GM18508 (cell line): ENCODE measurements around the gene AHR.
A peak's percentile ranks its signal among the peaks of the same experiment; 100 is the strongest.

Source experiments
- ATAC-seq: cut with Tn5 transposase; IDR thresholded peaks from one replicate; pipeline ENCODE4 v1.9.1; 2021; ENCODE audit warnings: moderate number of reproducible peaks; ENCODE audit not compliant: insufficient read depth, unreplicated experiment

Gene AHR

DNA sequence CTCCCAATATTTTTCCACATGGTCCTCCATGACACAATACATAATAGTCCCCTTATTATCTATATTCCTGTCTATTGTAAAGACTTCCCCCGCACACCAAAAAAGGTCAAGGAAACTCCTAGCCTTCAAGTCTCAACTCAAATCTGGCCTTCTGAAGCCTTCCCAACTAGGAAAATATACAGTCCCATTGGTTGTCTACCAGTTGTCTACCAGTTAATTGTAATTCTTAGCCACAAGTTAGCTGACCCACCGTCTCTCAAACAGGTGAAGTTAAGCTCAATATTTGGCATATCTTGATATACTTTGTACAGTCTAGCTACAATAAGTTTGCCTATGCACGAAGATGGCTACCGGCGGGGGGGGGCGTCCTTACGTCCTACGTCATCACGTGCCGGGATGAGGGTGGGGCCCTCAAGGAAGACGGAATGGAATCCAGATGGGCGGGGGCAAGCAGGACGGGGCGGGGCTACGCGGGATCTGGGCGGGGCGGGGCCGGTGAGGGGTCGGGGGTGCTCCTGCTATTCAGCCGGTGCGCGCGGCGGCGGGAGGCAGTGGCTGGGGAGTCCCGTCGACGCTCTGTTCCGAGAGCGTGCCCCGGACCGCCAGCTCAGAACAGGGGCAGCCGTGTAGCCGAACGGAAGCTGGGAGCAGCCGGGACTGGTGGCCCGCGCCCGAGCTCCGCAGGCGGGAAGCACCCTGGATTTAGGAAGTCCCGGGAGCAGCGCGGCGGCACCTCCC, at the start of gene AHR:
Gene AHR (plus strand): TSS at position 551 of the 738 bp plus-strand sequence. CDS start 613 bp downstream, outside the sequence.
- ATAC-seq, result peak; percentile 21

DNA sequence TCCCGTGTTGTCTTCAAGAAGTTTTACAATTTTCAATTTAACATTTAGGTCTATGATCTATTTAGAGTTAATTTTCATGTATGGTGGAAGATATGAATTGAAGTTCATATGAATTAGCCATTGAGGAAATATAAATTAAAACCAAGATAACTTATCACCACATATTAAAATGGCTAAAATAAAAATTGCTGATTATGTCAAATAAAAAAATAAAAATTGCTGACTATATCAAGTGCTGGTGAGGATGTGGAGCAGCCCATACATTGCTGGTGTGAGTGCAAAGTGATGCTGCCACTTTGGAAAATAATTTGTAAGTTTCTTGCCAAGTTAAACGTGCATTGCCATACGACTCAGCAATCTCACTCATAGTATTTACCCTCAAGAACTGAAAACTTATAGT, 44.6 kb upstream of the AHR start:
- ATAC-seq, result no peak

DNA sequence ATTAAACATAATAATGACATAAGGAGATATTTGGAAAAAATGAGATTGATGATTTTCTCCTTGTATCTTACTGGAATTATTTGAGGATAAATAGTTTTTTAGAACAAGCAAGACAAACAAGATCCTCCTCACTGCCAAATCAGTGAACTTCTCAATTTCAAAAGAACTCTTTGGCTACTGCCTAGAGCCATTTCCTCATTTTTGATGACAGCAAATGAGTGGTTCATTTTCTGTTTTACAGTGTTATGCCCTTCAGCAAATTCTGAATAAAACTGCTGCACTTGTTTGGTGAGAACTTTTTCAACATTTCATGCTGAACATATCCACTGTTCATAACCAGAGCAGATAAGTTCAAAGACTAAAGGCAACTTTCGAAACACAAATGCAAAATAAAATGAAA, 42.5 kb upstream of the AHR start:
- ATAC-seq, result no peak

DNA sequence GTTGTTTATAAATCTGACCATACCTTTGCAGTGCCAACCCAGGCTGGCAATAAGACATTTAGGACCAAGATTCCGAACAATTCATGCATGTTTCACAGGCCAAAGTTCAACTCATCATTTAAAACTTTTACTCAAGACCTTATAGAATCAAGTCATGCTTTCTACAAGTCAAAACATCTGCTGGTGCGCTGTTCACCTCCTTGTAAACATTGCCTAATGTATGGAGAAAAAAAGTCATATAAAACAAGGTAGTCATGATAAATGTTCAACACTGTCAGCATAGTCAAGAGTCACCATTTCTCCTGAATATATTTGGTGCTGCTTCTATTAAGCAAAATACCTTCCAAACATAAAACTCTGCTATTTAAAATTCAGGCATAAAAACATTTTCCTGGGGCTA, 42.1 kb upstream of the AHR start:
- no peak for ATAC-seq

DNA sequence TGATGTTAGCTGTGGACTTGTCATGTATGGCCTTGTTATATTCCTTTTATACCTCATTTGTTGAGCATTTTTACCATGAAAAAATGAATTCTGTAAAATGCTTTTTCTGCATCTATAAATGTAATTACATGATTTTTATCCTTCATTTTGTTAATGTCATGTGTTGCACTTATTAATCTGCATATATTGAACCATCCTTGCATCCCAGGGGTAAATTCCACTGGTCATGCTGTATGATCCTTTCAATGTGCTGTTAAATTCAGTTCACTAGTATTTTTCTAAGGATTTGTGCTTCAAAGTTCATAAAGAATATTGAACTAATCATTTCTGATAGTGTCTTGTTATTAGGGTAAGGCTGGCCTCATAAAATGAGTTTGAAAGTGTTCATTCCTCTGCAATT, 31.9 kb upstream of the AHR start:
- ATAC-seq, result no peak

DNA sequence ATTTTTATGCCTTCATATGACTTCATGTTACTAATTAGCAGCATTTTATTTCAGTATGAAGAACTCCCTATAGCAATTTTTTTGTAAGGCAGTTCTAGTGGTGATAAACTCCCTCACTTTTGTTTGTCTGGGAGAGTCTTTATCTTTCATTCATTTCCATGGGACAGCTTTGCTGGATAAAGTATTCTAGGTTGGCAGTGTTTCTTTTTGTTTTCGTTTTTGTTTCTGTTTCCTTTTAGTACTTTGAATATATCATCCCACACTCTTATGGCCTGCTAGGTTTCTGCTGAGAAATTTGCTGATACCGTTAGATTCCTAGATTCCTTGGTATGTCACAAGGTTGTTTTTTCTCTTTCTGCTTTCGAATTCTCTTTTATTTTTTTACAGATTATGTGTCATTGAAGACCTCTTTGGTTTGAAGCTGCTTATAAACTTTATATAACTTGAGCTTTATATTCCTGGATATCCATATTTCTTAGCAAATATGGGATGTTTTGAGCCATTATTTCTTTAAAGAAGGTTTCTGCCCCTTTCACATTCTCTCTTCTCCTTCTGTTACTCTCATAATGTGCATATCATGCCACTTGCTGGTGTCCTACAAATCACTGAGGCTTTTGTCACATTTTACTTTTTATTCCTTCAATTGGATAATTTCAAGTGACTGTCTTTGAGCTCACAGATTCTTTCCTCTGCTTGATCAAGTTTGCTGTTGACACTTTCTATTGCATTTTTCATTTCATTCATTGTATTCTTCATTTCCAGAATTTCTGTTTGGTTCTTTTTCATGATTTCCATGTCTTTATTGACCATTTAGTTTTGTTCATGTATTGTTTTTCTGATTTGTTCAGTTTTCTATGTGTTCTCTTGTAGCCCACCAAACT, 28.9 kb upstream of the AHR start:
- ATAC-seq, result no peak

DNA sequence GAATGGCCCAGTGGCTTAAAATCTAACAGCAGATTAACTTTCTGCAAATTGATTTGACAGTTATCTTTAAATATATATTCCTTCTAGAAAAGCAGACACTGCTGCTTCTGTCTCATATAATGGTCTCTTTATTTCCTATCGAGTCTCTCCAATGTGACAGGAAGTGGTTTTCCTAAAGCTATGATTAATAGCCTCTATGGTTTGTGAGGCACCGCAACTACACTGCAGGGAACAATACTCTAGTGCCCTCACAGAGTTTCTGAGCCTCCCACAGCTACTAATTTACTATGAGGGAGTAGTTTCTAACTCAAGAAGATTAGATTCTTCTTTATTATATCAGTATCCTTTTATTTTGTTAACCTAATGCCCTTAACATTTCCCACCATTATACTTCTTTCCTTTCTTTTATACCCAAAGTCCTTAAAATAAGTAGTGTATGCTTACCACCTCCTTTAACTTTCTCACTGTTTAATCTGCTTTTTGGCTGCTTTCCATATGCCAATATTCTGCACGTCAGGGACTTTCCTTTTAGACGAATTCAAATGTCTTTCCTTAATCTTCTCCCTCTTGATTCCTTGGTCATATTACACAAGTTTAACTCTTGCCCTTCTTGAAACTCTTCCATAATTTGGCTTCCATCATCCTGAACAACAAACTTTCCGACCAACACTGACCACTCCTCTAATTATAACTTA, 23.8 kb upstream of the AHR start:
- ATAC-seq, result no peak

DNA sequence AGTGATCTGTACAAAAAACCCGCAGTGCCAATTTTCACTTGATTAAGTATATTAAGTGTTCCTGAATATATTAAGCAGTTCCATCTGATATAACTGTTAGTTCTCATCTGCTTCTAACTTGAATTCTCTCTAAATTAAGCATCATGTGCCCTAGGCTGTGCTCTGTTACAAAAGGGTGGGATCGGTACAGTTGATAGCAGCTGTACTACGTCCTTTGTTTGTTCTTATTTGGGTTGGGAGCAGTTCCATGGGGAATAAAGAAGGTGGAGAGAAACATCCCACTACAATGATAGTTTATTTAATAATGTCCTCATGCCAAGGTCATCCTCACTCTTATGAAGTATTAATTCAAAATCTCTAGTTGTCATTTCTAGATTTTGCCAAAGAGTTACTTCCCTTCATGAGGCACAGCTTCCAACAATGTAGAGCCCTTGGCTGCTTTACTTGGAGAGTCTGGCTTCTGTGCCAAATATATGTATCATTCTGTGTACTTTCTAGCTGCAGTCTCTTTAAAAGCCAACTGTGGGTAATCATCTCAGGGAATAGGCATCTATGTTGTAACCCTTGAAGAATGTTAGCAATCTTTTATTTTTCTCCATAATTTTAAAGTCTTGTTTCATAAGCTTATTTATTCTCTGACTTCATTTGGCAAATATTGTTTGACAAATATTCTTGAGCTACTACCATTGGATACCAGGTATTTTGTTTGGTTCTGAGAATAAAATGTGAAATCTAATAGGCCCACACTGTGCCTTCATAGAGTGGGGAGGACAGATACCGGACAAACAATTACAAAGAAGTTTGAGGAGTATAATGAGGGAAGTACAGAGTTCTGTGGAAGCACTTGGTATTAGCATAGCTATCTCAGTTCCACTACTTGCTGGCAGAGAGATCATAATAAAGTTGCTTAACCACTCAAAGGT, 22.4 kb upstream of the AHR start:
- ATAC-seq, result no peak

DNA sequence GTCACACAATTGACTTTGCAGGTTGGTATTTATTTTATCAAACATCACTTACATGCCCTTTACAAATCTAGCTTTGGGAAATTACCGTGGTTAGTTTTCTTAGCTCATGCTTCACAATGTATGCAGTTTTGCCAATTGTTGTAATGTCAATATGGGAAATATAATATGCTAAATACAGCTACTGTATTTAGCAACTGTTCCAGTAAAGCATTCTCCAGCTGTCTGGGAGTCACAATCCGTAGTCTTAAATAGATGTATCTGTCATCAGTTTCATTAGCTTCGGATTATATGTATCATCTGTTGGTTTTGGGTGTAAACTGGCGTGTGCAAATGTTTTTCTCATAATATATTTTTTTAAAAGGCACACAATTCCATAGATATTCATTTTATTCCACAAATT, 19.4 kb upstream of the AHR start:
- no peak for ATAC-seq

DNA sequence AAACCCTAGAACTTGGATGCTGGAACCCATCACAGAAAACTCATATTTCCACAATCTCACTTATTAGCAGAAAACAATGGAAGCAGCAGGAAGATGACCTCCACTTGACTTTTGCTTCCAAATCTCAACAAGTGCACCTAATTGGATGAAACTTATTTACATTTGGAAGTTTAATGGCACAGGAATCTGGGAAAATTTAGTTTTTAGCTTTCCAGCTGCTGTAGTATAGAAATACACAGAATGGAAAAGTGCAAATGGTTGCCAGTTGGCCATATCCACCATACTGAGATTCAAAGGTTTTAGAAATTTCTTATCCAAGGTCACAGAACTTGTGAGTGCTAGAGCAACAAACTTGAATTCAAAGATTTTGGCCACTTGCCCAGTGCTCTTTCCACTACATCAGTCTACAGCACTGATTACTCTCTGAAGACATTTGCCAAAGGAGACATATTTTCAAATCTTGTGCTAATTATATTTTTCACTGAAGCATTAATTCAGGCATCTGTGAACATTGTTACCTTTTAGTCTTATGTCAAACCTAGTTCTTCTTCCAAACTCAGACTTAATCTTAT, 9.3 kb upstream of the AHR start:
- ATAC-seq, result no peak

DNA sequence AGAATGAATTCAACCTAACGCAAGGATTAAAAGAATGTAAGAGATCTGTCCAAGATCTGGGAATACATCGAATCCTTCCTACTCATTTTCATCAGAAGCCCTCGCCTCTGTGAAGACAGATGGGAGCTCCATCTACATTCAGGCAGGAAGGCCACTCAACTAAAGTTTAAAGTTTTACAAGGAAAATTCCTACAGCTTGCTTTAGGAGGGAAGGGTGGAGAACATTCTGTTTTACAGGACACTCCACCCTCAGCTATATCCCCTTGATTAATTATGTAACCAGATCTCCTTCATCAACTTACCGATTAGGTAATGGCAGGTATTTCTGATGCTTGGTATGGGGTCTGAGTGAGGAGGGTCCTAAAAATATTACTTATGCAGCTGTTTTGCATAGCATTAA, 5.6 kb upstream of the AHR start:
- ATAC-seq, result no peak

DNA sequence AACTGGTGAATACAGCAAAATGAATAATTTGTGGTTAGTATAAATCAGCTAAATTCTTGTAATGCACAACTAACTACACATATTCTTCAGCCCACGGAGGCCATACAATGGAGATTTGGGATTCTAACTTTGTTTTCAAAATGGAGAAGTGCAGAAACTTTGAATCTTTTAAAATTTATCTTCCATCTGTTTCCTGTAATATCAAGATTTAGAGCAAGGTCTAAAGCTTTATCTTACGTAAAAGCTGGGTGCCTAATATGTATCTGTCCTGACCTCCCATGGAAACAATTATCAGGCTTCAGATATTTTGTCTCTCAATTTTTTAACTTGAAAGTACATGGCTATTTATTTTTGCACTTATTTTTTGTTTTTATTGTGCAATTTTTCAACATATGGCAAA, 5.0 kb upstream of the AHR start:
- no peak for ATAC-seq

DNA sequence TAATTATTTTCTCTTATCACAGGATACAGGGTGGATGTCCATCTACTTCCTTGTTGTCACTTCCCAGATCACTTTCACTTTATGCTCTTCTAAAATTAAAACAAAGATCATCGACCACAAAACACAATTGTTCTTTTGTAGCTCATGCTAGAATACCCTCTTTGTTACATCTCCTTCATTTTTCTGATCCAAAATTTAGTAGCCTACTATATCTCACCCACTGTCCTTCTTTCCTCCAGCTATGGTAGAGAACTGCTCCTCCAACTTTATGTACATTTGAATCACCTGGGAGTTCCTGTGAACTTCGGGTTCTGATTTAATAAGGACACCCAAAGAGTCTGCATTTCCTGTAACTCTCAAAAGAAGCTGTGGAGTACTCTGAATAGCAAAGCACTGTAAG, 1.2 kb upstream of the AHR start:
- no peak for ATAC-seq

DNA sequence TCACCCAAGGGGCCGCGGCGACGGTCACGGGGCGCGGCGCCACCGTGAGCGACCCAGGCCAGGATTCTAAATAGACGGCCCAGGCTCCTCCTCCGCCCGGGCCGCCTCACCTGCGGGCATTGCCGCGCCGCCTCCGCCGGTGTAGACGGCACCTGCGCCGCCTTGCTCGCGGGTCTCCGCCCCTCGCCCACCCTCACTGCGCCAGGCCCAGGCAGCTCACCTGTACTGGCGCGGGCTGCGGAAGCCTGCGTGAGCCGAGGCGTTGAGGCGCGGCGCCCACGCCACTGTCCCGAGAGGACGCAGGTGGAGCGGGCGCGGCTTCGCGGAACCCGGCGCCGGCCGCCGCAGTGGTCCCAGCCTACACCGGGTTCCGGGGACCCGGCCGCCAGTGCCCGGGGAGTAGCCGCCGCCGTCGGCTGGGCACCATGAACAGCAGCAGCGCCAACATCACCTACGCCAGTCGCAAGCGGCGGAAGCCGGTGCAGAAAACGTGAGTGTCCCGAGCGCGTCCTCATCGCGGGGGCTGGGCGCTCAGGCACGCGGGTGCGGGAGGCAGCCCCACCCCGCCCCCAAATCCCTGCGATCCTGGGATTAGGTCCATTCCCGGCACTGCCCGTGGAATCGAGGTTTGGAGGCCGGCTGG, 509 bp downstream of the AHR start:
- ATAC-seq, result peak; percentile 23

DNA sequence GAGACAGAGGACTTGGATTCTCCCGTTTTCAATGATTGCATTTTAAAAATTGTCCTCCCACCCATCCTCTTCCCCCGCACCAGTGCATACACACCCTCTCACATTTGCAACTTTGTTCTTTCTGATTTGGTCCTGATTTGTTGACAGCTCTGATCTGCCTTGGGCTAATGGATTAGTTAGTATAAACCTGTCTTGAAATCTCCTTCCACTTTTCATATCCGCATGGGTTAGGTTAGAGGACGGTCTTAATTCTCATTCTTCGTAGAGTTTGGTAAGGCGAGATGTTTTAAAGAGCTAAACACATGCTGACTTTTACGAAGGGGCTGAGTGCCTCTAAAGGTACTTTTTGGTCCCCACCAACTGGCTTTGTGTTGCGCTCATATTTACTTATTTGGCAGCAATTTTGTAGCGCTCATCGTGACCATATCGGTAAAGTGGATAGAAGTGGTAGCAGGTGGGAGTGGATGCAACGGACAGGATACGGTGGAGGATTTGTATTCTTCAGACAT, 1.1 kb downstream of the AHR start:
- ATAC-seq, result no peak

DNA sequence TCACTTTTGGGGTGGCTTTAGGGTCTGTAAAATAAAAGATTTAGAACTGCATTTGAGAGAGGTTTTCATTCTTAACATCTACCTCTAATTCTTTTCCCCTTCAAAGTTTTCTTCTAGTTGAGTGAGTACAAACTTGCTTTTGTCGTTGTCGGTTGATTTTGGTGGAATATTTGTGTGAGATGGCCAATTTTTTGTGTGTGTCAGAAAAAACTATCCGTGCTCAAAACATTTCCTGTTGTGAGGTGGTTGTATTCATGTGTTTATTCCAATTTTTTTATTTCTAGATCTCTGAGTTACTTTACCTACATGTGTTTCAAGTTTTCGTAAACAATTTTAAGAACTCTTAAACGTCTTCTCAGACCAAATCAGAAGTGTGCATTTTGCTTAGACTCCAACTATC, 1.6 kb downstream of the AHR start:
- no peak for ATAC-seq

DNA sequence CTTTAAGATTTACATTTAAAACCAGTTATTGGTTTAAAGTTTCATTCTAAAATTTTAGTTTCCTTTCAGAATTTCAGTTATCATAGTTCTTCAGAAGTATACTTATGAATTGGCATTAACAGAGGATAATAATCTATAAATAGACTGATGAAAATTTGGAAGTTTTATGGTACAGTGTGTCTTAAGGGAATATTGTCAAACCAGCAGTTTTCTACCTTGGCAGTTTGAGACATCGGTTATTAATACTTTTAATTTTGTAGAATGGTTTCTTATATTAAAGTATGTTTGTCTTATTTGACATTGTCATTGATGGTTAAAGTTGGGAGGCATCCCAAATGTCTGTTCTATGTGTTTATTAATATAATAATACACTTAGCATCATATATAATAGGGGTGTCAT, 2.0 kb downstream of the AHR start:
- ATAC-seq, result no peak

DNA sequence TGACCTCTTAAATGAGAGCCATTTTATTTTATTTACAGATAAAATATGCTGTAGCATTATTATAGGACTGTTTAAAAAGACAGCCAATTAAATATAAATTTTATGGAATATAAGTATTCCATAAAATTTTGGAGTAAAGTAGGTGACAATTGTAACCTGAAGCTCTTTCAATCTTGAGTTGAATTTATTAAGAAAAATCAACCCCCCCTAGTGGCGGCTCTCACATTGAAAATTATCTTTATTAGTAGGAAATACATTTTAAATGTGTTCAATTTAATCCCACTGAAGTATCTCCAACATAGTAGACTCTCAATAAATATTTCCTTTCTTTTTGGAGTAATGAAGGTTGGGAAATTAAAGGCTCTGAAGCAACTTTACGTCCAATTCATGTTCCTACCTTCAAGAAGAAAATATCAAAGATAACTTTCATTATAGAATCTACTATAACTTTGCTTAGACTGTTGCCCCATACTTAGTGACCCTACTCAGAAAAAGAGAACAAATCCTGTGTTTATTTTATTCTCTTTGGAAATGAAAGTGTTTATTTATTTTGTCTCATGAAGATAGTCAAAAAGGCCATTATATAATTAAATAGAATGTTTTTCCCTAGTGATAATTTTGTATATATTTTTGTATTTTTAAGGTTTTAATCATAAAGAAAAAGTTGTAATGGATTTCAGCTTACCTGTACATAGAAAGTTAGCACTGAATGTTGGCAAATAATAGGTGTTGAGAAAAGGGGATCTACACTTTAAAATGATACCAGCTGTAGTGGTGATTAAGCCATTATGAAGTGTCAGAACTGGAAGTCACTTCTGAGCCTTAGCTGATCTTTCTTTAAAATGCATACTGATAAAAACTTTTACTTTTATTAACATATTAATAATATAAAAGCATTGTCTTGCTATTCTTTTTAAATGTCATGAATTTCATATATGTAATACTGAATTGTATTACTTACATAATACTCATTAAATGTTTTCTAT, 3.3 kb downstream of the AHR start:
- ATAC-seq, result no peak
